Panc1 (cell line): ENCODE data around the gene PRUNE2. TPM values are rescaled to one million over a fixed set of nuclear protein-coding genes. Genes with fewer than 3 reads are reported as not detected.

Experiments used
- ATAC-seq: fragments of 200-7000 bp; cut with Tn5 transposase; 2 replicates; pipeline ENCODE4 v1.9.1; 2020; ENCODE audit warnings: mild to moderate bottlenecking, moderate library complexity
- BruUV-seq: library from RNA; stranded (reverse); fragments of 400-500 nt; replicated peaks from 2 replicates; lab custom pipeline; 2021; lab: Mats Ljungman, UMichigan
- CTCF ChIA-PET: fragments of 300-600 bp; sonication (Branson Sonifier 250); formaldehyde crosslinking; loops from one replicate; lab custom pipeline; 2022; ENCODE audit warnings: antibody characterized with exemption; lab: Charles Lee
- POLR2A ChIA-PET: fragments of 300-600 bp; sonication (Branson Sonifier 250); formaldehyde crosslinking; loops from one replicate; lab custom pipeline; 2022; ENCODE audit warnings: antibody characterized with exemption; lab: Charles Lee
- DNase-seq: peaks from one replicate; pipeline ENCODE4 v3.0.0-alpha.2; 2010; ENCODE audit warnings: low read depth, low spot score
- H3K27ac ChIP-seq: 2 replicates; pipeline ENCODE4 v1.5.1; 2011; ENCODE audit warnings: mild to moderate bottlenecking, low read length, inconsistent platforms
- H3K27me3 ChIP-seq: fragments of 200-500 bp; sonication (Bioruptor generic); 2 replicates; pipeline ENCODE4 v1.6.0; 2014; ENCODE audit warnings: low read length, inconsistent platforms; ENCODE audit not compliant: control insufficient read depth, insufficient read depth
- H3K36me3 ChIP-seq: fragments of 200-500 bp; sonication (Bioruptor generic); 2 replicates; pipeline ENCODE4 v1.5.1; 2014; ENCODE audit warnings: inconsistent platforms, mild to moderate bottlenecking, low read length, moderate library complexity; ENCODE audit not compliant: control insufficient read depth, insufficient read depth
- H3K4me1 ChIP-seq: 2 replicates; pipeline ENCODE4 v1.5.1; 2011; ENCODE audit warnings: inconsistent platforms, mild to moderate bottlenecking, low read length, moderate library complexity; ENCODE audit not compliant: control insufficient read depth, insufficient read depth
- H3K4me3 ChIP-seq, 2 experiments: 2 replicates each; pipeline ENCODE4 v1.5.1; 2011 to 2012; ENCODE audit warnings: low read depth in 2 of 2, low read length in 2 of 2, mild to moderate bottlenecking in 2 of 2, inconsistent platforms in 1 of 2, moderate library complexity in 1 of 2
- H3K9me3 ChIP-seq: fragments of 200-500 bp; sonication (Bioruptor generic); 2 replicates; pipeline ENCODE4 v1.5.1; 2014; ENCODE audit warnings: low read depth, mild to moderate bottlenecking, inconsistent platforms, low read length, moderate library complexity; ENCODE audit not compliant: control insufficient read depth, insufficient read depth
- POLR2AphosphoS5 ChIP-seq: IDR thresholded peaks from 2 replicates; pipeline ENCODE4 v1.6.1; 2012; ENCODE audit warnings: mild to moderate bottlenecking, low read depth, low read length, moderate library complexity
- REST ChIP-seq, 2 experiments: IDR thresholded peaks; 2 replicates each; pipeline ENCODE4 v1.6.1; 2011 to 2012; ENCODE audit warnings: low read depth in 2 of 2, control low read depth in 1 of 2, low read length in 1 of 2, mild to moderate bottlenecking in 1 of 2, moderate library complexity in 1 of 2; ENCODE audit not compliant: insufficient read depth in 1 of 2
- SIN3A ChIP-seq: IDR thresholded peaks from 2 replicates; pipeline ENCODE4 v1.6.1; 2012; ENCODE audit warnings: low read depth, mild to moderate bottlenecking, low read length, moderate library complexity, borderline replicate concordance; ENCODE audit not compliant: insufficient read depth
- TCF7L2 ChIP-seq: IDR thresholded peaks from 2 replicates; pipeline ENCODE4 v1.6.1; 2011; ENCODE audit warnings: mild to moderate bottlenecking, low read depth, low read length, inconsistent platforms
- in situ Hi-C: cut with HindIII; loops from 2 replicates; pipeline ENCODE4 v1.10.0; 2016; ENCODE audit warnings: low sequenced_read_pairs, low pct_unique_long_range_greater_than_20kb
- intact Hi-C: fragments of 100-400 bp; cut with micrococcal nuclease; formaldehyde crosslinking; loops from one replicate; pipeline ENCODE4 v1.10.0; 2022; ENCODE audit not compliant: unreplicated experiment
- total RNA-seq: library from RNA; stranded (reverse); gene quantifications from one replicate; pipeline ENCODE4 v1.2.1, GENCODE V29; 2021; ENCODE audit not compliant: unreplicated experiment
- TF ChIP-seq, protein P1 (sequence below): fragments of 450-650 bp; IDR thresholded peaks from 2 replicates; pipeline ENCODE4 v1.5.1; 2017; ENCODE audit warnings: mild to moderate bottlenecking

The PRUNE2 gene
- total RNA-seq, 1 experiment from 2014 or later, result 0.18 TPM

DNA sequence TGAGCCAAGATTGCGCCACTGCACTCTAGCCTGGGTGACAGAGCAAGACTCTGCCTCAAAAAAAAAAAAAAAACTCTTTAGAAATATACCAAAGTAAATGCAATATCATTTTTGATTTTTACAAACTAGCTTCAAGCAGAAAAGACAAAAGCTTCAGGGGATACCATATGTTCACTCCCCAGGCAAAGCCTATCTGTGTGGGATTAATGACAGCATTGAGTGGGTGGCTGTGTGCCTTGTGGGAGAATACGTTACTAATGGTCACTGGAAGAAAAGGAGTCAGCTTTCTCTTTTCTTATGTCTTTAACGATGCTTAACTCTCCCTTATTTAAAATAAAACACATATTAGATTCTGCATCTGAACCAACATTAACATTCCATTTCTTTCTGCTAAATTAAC lies 139.8 kb downstream of the PRUNE2 start:
- ATAC-seq (no peak), DNase-seq (no peak)
- H3K36me3 ChIP-seq, result no peaks in the 10 kb centered on the region
- no peak overlapping the region for H3K27ac ChIP-seq
- TF ChIP-seq REST (IDR thresholded peaks at IDR 0.05; ENCODE audit: insufficient read depth in 1 of 2, low read depth in 2 of 2, low read length in 1 of 2), result no peak
- TF ChIP-seq SIN3A, result no peak
- TF ChIP-seq TCF7L2, result no peak
- H3K4me3 ChIP-seq, result no peak overlapping the region
- no peaks in the 10 kb centered on the region for H3K9me3 ChIP-seq
- no peaks in the 10 kb centered on the region for H3K4me1 ChIP-seq
- intact Hi-C loops, result no loop called here
- POLR2A ChIA-PET, result no interaction called here
- in situ Hi-C loops, result no loop called here
- CTCF ChIA-PET, result interaction anchor here (0.6 kb wide), 1 partner anchor 231 kb away, joined by 3 read pairs; no protein-coding TSS in a partner anchor
- H3K27me3 ChIP-seq, result no peaks in the 10 kb centered on the region
- no TSS peak for BruUV-seq

DNA sequence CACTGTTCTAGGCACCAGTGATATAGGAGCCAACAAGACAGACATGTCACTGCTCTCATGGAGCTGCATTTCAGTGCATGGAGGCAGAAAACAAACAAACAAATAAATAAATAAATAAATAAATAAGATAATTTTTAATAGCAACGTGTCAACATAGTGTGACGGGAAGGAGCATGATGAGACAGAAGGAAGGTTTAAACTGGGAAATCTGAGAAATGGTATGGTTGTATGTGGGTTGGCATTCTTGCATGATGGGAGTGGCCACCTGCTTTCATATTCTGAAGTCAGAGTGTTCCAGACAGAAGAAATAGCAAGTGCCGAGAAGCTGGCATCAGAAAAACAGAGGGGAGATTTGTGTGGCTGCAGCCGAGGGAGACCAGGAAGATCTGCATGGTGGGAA lies 141.8 kb downstream of the PRUNE2 start, which contains the start of gene PCA3:
PCA3 (plus strand) TSS at position 301 of the 400 bp plus-strand sequence.
- BruUV-seq, result no TSS peak
- H3K27me3 ChIP-seq, result no peaks in the 10 kb centered on the region
- no peak for DNase-seq
- no peak for TF ChIP-seq REST (IDR thresholded peaks at IDR 0.05; ENCODE audit: insufficient read depth in 1 of 2, low read depth in 2 of 2, low read length in 1 of 2)
- TF ChIP-seq SIN3A, result no peak
- no peak for TF ChIP-seq TCF7L2
- TF ChIP-seq, protein P1, sequence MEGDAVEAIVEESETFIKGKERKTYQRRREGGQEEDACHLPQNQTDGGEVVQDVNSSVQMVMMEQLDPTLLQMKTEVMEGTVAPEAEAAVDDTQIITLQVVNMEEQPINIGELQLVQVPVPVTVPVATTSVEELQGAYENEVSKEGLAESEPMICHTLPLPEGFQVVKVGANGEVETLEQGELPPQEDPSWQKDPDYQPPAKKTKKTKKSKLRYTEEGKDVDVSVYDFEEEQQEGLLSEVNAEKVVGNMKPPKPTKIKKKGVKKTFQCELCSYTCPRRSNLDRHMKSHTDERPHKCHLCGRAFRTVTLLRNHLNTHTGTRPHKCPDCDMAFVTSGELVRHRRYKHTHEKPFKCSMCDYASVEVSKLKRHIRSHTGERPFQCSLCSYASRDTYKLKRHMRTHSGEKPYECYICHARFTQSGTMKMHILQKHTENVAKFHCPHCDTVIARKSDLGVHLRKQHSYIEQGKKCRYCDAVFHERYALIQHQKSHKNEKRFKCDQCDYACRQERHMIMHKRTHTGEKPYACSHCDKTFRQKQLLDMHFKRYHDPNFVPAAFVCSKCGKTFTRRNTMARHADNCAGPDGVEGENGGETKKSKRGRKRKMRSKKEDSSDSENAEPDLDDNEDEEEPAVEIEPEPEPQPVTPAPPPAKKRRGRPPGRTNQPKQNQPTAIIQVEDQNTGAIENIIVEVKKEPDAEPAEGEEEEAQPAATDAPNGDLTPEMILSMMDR, result no peak
- no peak for TF ChIP-seq POLR2AphosphoS5
- ATAC-seq, result no peak
- POLR2A ChIA-PET, result no interaction called here
- H3K36me3 ChIP-seq, result no peaks in the 10 kb centered on the region
- H3K4me1 ChIP-seq, result no peaks in the 10 kb centered on the region
- no peaks in the 10 kb centered on the region for H3K9me3 ChIP-seq
- no peak within 1 kb of the TSS for H3K27ac ChIP-seq
- intact Hi-C loops, result no loop called here
- no peak within 1 kb of the TSS for H3K4me3 ChIP-seq
- CTCF ChIA-PET, result no interaction called here
- in situ Hi-C loops, result no loop called here
